GM18873 (cell line): ENCODE results near the gene CTNND1.

Source experiments
- ATAC-seq: cut with Tn5 transposase; IDR thresholded peaks from one replicate; pipeline ENCODE4 v1.9.1; 2021; ENCODE audit warnings: mild to moderate bottlenecking, moderate library complexity, moderate number of reproducible peaks; ENCODE audit not compliant: unreplicated experiment, low FRiP score

The CTNND1 gene

DNA sequence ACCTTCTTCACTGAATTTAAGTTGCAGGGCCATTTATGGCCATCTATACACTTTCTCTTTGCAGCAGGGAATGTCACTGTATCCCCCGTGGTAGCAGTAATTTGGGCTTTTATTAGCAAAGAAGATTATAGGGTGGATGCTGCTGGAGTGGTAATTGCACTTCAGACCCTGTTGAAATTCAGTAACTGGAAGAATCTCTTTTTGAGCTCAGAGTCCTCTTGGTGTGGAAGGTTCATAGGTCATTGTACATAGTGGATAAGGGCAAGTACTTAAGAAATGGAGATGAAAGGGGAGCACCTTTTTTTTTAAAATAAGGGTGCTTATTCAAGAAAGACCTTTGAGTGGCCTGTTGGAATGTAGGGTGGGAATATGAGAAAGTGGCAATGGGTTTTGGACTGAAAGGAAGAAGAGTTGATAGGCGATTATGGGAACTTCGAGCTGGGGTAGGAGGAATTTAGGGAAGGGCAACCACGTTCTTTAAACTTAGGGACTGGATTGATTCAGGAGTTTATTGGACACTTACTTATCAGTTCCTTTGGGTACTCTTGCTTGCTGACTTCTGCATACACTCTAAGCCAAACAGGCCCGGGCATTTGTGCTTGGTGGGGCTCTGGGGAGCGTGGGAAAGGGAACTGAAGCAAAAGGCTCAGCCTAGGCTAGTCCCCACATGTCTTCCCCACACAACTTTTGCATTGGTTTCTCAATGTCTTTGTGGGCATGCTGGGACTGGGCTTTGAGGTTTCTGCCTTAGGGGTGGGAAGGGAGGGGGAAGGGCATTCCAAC lies 26.5 kb downstream of the CTNND1 start:
- no peak for ATAC-seq

GRCh38 chr11:57788703-57789088 lies 27.1 kb downstream of the CTNND1 start:
- ATAC-seq, result no peak

- ATAC-seq, result no peak
Observed at GRCh38 chr11:57791321-57792059, 29.9 kb downstream of the CTNND1 start.

DNA sequence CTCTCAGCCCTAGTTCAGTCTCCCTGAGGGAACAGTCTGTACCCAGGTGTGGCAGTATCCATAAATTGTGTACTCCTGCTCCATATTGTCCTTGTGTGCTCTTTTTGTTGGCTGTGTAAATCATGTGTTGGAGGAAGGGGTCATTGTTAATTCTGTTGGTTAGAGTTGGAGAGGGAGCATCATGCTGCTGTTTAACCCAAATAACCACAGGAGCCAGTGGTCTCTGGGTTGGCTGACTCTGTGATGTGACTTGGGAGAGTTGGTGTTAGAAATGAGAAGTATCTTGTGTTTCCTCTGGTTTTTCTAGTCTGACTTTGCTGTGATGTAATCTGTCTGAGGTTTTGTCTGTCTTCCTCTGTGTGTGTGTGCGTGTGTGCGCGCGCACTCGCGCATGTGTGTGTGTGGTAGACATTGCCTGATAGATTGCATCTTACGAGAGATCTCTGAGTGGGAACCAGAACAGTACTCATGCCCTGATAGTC lies 30.5 kb downstream of the CTNND1 start:
- peak; percentile 84 for ATAC-seq

DNA sequence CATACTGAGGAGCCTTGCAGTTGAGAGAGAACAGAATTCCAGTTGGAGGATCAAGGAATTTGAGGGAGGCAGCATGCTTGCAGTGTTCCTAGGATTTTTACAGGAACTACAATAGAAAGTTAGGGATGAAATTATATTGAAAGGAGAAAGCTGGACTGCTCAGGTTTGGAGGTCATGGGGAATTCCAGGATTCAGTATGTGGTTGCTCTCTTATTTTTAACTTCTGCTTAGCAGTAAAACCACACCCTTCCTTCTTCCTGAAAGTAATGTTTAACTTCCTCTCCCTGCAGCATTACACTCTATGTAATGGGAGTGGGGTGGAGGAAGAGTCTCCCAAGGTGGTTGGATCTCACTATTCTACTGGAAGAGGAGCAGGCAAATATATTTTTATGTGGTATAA lies 31.3 kb downstream of the CTNND1 start:
- ATAC-seq, result no peak

DNA sequence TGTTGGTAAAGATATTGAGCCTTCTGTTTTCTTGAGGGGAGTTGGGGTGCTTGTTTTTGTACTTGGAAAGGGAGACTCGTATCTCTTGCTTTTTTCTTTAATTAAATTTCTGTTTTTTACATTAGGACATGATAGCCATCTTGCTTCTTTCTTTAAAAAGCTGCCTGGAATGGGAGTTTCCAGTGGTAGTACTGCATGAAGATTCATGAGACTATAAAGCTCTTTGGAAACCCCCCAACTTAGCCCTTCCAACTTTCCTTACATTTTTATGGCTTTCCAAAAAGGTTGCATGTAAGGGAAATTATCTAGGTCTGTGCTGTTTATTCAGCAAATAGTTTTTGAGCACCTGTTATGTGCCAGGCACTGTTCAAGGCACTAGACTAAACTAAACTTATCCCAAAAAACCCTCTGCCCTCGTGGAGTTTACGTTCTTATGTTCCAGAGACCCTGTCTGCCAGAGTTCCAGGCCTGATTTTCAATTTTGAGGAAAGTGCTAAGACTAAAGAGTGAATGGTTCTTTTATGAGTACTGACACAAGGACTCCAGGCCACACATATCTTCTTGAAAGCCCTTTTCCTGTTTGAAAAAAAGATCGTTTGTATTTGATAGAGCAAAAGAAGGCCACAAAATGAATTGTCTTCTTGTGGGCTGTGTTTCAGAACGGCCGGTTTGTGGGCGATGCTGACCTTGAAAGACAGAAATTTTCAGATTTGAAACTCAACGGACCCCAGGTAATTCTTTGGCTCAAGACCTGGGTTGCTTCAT lies 31.9 kb downstream of the CTNND1 start:
- no peak for ATAC-seq

- ATAC-seq, result no peak
Observed at GRCh38 chr11:57798905-57799559, 37.4 kb downstream of the CTNND1 start.

DNA sequence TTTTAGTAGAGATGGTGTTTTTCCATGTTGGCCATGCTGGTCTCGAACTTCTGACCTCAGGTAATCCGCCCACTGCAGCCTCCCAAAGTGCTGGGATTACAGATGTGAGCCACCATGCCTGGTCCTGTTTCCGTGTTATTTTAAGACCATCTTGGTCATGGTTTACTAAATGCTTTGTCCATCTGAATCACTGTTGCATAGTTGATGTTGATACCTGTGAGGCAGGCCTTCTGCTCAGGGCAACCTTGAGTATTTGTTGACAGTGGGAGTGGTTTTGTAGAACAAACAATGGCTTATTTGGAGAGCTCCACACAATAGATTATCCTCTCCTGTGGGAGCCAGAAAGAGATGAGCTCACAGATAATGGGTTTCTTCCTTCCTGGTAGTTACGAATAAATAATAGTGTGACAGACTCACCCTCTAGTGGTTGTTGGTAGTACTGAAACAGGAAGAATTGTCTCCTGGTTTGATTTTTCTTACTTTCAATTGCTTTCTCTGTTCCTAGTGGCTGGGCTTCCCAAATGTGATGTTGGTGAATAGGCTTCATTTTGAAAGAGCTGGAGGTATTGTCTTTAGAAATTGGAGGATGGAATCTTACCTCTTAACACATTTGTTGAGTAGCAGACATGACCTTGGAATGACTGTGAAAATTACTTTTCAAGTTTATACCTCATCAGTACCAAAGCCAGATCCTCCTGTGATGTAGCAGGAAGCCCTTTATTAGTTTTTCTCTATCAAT lies 39.0 kb downstream of the CTNND1 start:
- ATAC-seq, result peak; percentile 57

- ATAC-seq, result peak; percentile 10
Observed at GRCh38 chr11:57801183-57801485, 39.5 kb downstream of the CTNND1 start.

GRCh38 chr11:57802411-57802810 lies 40.8 kb downstream of the CTNND1 start:
- no peak for ATAC-seq

DNA sequence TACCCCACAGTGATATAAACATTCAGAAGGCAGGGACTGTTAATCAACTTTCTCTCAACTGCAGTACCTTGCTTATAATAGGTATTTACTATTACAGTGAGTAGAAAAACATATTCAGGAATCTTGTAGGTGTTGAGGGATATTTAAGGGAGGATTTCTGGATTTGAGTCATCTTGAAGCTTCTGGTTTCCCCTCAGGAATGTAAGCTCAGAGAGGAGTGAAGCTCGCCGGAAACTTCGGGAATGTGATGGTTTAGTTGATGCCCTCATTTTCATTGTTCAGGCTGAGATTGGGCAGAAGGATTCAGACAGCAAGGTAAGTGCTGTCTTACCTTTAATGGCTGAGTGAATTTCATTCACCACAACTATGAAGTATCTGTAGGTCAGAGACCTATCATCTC lies 42.9 kb downstream of the CTNND1 start:
- ATAC-seq, result no peak

DNA sequence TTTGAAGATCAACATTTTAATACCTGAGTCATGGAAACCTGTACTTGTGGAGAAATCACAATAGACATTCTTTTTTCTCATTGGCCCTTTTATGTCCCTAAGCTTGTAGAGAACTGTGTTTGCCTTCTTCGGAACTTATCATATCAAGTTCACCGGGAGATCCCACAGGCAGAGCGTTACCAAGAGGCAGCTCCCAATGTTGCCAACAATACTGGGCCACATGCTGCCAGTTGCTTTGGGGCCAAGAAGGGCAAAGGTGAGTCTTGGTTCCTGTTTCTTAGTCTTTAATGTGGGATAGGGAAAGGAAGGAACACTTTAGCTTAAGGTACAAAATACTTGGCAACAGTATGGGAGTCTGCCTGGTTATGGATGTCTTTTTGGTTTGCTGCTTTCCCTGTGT lies 44.2 kb downstream of the CTNND1 start:
- no peak for ATAC-seq

DNA sequence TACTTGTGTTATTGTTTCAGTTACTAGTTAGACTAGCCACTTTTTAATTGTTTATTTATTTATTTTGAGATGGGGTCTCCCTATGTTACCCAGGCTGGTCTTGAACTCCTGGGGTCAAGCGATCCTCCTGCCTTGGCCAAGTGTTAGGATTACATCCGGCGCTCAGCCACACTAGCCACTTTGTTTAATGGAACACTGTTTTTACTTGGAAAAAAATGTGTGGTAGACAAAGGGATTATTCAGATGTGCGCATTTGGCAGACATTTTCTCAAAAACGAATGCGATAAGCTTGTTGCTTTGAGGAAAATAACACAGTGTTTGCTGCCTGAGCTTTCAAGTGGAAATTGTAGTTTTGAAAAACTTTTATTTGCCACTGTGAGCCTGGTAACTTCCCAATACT lies 51.0 kb downstream of the CTNND1 start:
- no peak for ATAC-seq

GRCh38 chr11:57815476-57815875 lies 53.9 kb downstream of the CTNND1 start:
- ATAC-seq, result peak; percentile 84

DNA sequence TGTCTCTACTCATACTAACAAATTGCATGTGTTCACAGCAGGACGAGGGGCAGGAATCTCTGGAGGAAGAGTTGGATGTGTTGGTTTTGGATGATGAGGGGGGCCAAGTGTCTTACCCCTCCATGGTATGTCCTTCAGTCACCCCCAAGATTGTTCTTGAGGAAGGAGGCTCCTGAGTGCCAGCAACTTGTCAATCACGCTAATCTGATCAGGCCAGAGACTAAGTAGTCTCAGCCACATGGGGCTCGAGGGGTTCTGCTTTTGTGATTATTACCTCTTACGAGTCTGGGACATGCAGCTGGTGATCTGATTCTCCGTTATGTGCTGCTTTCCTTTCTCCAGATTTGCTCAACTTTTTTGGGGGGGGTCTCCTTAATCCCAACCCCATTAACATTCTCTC lies 54.3 kb downstream of the CTNND1 start:
- no peak for ATAC-seq

GRCh38 chr11:57818812-57819211 lies 57.2 kb downstream of the CTNND1 start:
- no peak for ATAC-seq

GRCh38 chr11:57819252-57819979 lies 57.8 kb downstream of the CTNND1 start:
- no peak for ATAC-seq

DNA sequence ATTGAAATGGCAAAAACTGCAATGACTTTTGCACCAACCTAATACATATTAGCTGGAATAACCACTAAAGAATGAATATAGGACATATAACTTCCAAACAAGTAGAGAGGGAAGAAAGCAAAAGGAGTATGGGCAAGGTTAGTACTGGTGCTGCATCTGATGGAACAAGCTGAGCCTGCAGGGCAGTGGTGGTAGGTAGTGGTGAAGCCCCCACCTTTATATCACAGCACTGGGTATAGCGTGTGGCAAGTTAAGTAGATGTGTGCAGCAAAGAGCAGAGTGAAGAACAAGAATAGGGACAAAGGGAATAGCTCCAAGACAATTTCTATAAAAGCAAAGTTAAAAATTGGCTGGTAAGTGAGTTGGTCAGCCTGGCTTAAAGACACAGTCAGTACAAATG lies 62.3 kb downstream of the CTNND1 start:
- ATAC-seq, result no peak

DNA sequence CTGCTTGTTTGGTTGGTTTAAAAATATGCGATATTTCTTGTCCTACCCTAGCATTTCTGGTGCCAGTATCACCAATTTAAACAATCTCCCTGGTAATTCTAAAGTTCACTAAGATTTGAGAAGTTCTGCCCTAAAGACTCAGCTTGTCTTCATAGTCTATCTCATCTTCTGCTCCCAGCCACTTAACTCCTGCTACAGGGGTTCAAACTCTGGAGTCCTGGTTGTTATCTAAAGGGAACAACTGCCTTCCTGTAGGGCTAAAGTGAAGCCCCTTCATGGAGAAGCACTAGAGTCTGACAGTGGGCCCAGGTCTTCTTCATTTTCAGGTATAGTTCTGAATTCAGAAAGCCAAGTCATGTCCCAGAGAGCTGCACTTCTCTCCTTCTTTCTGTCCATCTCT lies 73.2 kb downstream of the CTNND1 start:
- no peak for ATAC-seq
